HL-60 (cell line): Measurements from ENCODE around the gene WWC1.

Source experiments
- CTCF ChIP-seq: IDR thresholded peaks from one replicate; pipeline ENCODE4 v1.5.1; 2011; ENCODE audit warnings: low read length, control low read depth, inconsistent platforms; ENCODE audit not compliant: insufficient read depth
- POLR2AphosphoS5 ChIP-seq: IDR thresholded peaks from 2 replicates; pipeline ENCODE4 v1.6.1; 2012; ENCODE audit warnings: low read depth
- REST ChIP-seq: IDR thresholded peaks from 2 replicates; pipeline ENCODE4 v1.6.1; 2012; ENCODE audit warnings: low read depth; ENCODE audit not compliant: insufficient replicate concordance

- no peak for TF ChIP-seq CTCF
- TF ChIP-seq REST = no peak
- TF ChIP-seq POLR2AphosphoS5 = no peak
Measured at GRCh38 chr5:168298949-168299348, 7.5 kb downstream of the WWC1 start.
